Embryonic facial prominence (tissue), 1 donor: ENCODE measurements around the gene GPX3.

ENCODE experiments used
- DNase-seq: peaks from one replicate; pipeline ENCODE4 v3.0.0-alpha.2; 2016; ENCODE audit errors: extremely low spot score

The GPX3 gene

GRCh38 chr5:151034422-151035379 lies 14.3 kb downstream of the GPX3 start:
- no peak for DNase-seq

GRCh38 chr5:151036556-151036955 lies 16.2 kb downstream of the GPX3 start:
- DNase-seq, result no peak

- no peak for DNase-seq
Measured at GRCh38 chr5:151037561-151038411, 17.4 kb downstream of the GPX3 start.

GRCh38 chr5:151038412-151038745 lies 18.0 kb downstream of the GPX3 start:
- no peak for DNase-seq

- DNase-seq, result no peak
Measured at GRCh38 chr5:151038801-151039238, 18.4 kb downstream of the GPX3 start.

- DNase-seq, result no peak
Measured at GRCh38 chr5:151039665-151040064, 19.3 kb downstream of the GPX3 start.

- no peak for DNase-seq
Measured at GRCh38 chr5:151040211-151040747, 19.9 kb downstream of the GPX3 start.

- no peak for DNase-seq
Measured at GRCh38 chr5:151041577-151042268, 21.3 kb downstream of the GPX3 start.

- no peak for DNase-seq
Measured at GRCh38 chr5:151042453-151043093, 22.2 kb downstream of the GPX3 start.

- DNase-seq, result no peak
Measured at GRCh38 chr5:151047814-151048425, 27.5 kb downstream of the GPX3 start.

GRCh38 chr5:151048526-151048925 lies 28.1 kb downstream of the GPX3 start:
- DNase-seq, result no peak

GRCh38 chr5:151051066-151051930 lies 30.9 kb downstream of the GPX3 start:
- peak; percentile 52 for DNase-seq

GRCh38 chr5:151051931-151052608 lies 31.7 kb downstream of the GPX3 start:
- no peak for DNase-seq

- no peak for DNase-seq
Measured at GRCh38 chr5:151052836-151053235, 32.4 kb downstream of the GPX3 start.

GRCh38 chr5:151053796-151054462 lies 33.5 kb downstream of the GPX3 start:
- DNase-seq, result no peak

- DNase-seq, result no peak
Measured at GRCh38 chr5:151054709-151055108, 34.3 kb downstream of the GPX3 start.

- no peak for DNase-seq
Measured at GRCh38 chr5:151055336-151055735, 34.9 kb downstream of the GPX3 start.
